HG03066 (cell line): Measurements from ENCODE around the gene TLL2.

ENCODE experiments used
- ATAC-seq: cut with Tn5 transposase; IDR thresholded peaks from one replicate; pipeline ENCODE4 v1.9.1; 2021; ENCODE audit warnings: low read depth; ENCODE audit not compliant: unreplicated experiment

TLL2 gene

DNA sequence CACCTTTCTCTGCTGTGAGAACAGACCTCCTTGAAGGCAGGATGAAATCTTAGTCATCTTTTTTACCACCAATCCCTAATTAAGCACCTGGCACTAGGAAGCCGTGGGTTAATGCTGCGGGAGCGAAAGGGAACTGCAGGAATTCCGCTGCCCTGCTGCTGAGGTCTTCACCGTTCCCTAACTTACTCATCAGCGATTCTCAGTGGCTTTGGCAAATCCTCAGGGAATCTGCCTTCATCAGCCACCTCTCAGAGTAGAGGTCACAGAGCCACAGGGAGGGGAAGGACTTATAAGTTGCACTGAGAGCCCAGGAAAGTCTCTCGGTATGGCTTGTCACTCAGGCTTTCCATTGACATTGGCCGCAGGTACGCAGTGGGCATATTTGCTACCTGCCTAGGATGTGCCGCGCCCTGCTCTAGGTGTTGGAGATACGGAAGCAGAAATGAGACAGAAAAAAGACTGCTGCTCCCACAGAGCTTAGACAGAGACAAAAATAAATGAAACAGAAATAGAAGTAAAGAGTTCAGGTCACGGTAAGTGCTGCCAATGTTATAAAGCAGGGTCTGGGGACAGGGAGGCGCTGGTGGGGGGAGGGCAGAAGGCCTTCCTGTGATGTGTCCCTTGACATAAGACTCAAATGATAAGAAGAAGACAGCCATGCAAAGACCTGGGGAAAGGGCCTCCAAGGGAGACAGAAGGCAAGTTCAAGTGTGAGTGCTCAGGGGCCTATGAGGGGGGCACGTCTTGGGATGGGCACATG is 82.3 kb downstream of the TLL2 start:
- no peak for ATAC-seq

DNA sequence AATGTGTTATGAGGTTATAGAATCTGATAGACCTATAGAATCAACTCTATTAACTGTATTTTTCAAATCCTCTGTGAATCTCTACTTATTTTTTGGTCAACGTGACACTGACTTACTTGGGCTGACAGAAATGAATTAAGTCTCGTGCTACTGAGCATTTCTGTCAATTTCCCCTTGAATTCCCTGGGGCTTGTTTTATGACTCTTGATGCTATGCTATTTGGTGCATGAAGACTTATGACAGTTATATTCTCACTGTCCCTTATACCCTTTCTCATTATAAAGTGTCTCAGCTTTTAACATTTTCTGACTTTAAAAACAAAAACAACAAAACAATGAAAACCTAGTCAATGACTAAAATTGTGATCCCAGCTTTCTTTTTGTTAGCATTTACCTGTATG is 86.4 kb downstream of the TLL2 start:
- ATAC-seq: no peak

DNA sequence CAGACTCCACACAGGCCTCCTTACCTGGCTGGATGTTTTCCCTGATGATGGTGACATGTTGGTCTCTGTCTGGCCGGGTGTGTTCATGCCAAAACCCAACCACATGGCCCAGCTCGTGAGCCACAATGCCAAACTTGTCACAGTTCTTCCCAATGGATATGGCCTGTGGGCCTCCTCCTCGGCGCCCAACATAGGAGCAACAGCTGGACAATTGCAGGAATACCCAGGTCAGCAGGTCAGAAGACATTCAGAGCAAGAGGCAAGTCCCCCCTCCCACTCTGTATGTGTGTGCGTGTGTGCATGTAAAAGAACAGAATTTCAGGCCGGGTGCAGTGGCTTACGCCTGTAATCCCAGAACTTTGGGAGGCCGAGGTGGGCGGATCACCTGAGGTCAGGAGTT is 91.2 kb downstream of the TLL2 start:
- no peak for ATAC-seq

DNA sequence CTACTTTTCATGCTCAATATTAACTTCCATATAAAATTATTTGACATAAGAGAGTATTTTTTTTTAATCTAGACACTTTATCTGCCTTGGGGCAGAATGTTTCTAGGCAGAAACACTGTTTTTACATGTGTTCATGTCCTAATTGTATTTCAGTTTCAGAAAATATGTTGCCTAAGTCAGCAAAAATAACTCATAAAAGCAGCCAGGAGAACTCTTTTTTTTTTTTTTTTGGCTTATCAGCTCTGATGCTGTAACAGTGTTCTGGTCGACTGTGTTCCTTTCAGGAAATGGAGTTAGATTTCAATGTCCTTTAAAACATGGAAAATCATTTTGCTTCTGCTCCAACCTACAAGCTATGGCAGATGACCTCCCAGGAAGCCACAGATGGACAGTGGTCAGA is 91.7 kb downstream of the TLL2 start:
- ATAC-seq: no peak

DNA sequence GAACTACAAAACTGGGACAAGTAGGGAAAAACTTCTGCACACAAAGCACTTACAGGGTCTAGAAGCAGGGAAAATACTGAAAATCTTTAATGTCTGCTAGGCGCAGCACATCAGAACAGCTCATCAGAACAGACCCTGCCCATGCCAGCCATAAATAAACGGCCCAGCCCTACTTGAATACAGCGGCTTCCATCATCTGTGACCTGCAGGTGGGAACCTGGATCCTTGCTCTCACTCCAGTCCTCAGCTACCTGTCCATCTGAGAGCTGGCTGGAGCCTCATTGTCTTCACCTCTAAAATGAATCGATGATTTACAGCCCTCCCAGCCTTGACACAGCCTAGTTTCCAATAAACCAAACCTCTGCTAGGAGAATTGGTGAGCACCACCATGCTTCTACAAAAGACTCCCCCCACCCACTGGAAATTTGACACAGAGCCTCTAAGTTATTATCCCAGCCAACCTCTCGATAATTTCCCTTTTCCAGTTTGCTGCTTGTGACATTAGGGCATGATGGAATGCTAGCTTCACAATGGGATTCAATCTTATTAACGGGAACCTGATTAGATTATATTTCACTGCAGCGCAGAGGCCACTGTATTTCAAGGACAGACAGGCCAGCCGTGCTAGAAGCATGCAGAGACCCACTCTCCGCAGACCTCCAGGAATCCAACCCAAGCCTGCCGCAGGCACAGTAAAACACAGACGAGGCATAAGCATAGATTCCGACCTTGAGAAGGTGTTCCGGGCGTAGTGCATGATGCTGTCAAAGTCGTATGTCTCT is 93.3 kb downstream of the TLL2 start:
- ATAC-seq: no peak

DNA sequence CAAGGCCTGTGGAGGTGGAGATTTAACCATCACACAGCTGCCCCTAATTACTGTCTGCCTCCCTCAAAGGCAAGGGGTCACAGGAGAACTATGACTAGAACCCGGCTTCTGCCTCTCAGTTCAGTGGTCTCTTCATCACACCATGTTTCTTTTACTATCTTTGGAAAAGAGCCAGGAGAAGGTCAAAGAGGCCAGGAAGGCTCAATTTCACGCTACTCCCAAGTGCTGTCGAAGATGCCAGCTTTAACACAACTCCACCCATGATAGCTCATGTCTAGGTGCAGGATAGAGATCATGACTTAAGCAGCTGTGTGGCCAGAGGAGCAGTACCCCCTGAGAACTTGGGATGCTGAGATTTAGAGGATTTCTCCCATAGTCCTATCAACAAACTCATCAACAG is 94.4 kb downstream of the TLL2 start:
- no peak for ATAC-seq

DNA sequence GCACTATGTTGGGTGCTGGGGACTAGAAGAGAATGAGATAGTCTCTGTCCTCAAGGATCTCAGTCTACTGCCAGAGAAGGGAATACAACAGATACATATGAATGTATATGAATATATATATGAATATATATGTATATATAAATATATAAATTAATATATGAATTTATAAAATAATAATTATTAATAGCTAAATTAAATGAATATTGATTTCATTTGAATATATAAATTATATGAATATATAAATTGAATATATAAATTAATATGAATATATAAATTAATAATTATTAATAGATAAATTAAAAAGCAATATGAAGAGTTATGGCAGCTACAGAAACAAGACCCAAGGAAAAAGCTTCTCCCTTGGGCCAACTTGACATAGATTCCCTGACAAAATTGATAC is 95.1 kb downstream of the TLL2 start:
- no peak for ATAC-seq

DNA sequence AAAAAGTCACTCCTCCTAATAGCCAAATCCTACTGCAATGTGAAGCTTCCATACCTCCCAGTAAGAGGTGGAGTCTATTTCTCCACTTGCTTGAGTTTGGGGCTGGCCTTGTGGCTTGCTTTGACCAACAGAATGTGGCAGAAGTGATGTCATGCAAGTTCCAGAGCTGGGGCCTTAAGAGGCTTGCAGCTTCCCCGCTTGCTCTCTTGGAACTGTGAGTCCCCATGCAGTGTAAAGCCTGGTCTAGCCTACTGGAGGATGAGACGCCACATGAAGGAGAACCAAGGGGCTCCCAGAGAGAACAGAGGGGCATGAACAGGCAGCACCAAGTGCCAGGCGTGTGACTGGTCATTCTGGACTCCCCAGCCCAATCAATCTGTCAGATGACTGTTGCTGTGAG is 96.3 kb downstream of the TLL2 start:
- ATAC-seq: no peak

DNA sequence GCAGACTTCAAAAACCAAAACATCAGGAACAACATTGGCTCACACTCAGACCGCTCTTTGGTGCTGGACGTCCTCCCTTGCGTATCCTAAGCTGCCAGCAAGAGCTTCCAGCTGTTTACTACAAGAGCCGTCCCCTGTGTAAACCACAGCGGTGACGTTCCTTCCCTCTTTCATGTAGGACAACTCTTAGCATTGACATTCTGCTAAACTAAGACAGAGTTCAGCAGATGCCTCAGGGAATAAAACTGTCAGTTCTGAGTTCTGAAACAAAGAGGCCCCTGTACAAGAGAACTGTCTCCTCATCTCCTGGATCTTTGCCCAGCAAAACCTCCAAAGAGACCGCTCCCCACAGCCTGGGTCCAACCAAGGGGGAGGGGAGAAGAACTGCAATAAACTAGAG is 97.1 kb downstream of the TLL2 start:
- no peak for ATAC-seq

DNA sequence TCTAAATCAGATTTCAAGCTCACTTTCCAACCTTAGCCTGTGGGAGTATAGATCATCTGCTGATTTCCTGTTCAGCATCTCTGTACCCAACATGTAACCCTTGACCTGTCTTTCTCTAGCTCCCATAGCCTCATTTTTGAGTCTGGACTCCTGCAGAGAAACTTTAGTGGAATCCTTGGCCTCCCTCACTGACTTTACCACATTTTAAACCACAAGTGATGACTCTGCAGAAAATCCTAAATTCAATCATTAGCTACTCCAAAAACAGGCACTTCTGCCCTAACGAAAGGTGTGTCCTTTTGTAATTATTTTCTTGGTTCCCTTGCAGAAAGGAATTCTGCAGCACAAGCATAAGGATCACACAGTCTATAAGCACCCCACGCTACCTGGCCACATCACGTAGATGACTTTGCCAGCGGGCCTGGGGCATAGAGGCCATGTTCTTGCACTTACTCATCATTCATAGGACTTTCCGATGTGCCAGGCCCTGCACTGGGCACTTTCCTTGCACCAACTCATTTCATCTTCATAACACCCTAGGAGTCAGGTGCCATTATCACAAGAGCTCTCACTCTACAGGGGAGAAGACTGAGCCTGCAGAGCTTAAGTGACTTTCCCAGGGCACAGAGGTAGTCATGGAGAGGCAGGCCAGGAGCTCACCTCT is 97.7 kb downstream of the TLL2 start:
- ATAC-seq: no peak

DNA sequence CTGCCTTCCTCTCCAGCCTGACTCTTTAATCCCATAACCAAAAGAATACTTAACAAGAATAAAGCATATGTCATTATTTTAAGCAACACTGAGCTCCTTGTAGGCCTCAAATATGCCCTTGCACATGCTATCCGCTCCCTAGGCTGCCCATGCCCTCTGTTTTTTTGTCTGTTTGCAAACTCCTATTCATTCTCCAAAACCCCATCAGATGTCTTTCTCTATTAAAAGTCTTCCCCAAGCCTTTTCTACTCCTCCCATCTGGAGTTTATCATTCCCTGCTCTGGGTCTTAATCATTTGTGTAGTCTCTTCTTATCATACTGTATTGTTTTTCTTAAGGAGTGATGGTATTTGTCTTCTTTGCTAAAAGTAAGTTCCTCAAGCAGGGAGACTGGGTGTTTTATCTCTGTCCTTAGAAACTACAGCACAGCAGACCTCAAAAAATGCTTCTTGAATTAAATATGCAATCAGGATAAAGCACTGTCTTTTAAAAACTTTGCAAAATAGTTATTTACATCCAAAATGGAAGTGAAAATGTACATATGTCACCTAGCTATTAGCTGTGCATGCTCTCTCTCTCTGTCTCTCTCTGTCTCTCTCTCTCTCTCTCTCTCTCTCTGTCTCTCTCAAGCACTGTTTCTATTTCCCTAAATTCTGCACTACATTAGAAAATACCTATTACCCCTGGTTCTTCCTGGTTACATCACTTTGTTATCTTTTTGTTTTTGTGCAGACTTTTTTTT is 98.4 kb downstream of the TLL2 start:
- ATAC-seq: no peak

DNA sequence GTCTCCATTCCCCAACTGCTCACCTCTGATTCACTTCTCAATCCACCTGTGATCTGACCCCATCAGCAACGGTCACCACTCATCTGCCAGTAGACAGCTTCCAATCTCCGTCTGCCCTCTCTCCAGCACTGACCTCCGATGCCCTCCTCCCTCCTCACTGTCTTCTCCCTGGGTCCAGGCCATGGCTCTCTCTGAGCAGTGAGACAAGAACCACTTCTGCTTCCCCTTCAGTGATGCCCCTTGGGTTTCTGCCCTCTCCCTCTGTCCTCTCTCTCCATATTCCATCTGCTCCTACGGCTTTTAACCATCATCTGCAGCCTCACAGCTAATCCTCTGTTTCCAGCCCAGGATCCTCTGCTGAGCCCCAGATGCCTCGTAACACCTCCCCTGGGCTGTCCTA is 99.4 kb downstream of the TLL2 start:
- no peak for ATAC-seq

DNA sequence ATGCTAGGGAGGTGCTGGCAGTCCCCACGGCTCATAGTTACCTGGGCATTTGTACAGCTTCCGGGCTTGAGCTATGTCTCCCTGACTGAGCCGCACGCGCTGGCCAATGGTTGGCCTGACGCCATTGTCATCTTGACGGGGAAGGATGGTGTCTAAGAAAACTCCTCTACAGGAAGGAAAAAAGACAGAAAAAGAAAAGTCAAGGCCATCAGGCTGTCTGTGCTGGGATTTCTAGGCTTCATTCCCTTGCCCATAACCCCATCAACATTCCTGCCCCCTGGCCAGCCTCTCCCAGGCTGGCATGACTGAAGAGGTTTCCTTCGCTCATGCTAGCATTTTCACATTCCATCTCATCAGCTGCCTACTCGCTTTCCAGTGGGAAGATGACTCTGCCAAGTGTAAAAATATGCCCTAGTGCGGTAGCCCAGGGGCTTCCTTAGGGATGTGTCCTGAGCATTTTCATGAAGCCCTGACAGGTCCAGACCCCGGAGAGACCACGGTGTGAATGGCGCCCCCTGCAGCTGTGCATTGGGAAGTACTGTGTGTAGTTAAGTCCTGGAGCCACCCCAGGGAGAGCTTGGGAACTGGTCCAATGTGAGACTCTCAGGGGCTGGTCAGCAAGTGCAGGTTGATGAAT is 100.5 kb downstream of the TLL2 start:
- ATAC-seq: no peak

DNA sequence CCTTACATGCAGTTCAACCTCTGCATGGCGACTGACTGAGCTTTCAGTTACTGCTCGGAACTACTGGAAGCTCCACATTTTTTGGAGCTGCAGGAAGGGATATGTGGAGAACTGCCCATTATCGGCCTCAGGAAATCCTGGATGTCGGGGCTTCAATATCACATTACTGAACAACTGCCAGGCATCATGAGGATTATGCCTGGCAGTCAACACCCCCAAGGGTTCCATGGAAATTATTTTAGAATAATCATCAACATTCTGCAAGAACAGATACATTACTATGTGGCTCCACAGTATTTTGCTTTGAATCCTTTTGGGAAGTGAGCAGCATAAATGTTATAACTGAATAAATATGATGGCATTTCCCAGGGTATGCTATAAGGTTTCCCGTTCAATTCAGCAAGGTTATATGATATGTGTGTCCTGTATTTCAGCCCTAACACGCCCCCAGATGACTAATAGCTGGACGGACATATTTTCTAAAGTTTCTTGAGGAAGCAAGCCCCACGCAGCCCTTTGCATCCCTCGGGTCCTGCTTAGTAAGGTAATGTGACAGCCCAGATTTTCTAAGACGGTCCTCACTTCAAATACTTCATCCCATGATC is 101.9 kb downstream of the TLL2 start:
- ATAC-seq: no peak

DNA sequence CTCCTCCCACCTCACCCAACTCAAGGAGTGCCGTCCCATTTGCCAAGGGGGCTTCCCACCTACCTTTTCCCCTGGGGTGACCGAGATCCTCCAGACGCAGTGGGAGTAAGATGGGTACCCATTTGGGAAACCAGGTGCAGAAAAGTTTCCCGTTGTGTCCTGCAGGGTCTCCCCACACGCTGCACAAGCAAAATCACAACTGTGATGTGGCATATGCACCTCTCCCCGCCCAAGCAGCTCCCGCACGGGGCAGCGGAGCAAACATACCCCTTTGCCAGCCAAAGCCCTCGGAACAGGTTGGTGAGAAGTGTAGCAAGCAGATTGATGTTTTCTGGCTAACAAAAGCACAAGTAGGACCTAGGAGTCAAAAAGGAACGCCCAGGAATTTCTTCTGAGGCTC is 103.4 kb downstream of the TLL2 start:
- ATAC-seq: no peak

DNA sequence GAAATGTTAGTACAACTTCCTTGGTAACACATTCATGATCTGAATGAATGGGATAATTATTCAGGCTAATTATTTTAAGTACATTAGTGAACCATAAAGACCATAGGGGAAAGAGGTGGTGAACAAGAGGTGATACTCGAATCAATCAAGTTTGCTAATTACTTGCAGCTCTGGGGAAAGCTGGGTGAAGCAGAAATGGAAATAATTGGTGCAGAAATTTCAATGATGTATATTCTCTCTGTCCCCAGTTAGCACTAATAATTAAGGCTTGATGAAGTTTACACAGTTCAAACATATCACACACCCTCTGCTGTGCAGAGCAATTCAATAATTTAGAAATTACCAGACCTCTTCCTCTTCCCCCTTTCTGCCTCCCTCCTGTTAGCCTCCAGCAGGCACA is 105.5 kb downstream of the TLL2 start:
- ATAC-seq: no peak

DNA sequence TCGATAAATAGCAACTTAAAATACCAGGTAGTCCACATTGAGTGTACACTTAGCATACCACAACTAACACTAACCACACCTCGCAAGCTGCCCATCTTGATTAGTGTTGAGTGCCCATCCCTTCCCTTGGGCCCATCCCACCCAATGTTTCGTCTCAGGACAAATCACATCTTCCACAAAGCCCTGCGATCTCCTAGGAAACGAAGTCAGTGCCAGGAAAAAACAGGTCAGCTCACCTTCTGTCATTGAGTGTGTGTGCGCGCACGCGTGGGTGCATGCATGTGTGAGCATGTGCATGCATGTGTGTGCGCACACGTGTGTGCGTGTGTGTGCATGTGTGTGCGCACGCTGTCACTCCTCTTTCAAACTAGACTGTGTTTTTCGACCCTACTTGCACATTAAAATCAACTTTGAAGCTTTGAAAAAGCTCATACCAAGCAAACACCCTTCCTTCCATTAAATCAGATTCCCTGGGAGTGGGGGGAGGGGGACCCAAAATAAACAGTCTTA is 106.1 kb downstream of the TLL2 start:
- no peak for ATAC-seq

DNA sequence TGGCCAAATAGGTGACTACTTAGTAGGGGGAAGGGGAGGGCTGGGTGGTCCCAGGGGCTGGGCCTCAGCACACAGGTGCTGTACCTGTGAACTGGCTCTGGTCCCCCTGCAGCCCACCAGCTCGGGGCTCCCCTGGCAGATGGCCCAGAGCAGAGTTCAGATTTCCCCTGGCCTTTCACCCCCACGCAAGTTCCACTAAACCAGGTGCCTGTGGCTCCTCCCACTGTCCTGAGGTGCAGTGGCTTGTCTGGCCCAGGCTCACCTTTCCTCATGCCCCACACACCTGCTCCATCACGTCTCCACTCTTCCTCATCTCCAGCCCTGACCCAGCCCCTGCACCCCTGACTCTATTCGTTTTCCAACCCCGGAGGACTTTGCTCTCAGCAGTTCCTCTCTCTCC is 107.6 kb downstream of the TLL2 start:
- no peak for ATAC-seq

DNA sequence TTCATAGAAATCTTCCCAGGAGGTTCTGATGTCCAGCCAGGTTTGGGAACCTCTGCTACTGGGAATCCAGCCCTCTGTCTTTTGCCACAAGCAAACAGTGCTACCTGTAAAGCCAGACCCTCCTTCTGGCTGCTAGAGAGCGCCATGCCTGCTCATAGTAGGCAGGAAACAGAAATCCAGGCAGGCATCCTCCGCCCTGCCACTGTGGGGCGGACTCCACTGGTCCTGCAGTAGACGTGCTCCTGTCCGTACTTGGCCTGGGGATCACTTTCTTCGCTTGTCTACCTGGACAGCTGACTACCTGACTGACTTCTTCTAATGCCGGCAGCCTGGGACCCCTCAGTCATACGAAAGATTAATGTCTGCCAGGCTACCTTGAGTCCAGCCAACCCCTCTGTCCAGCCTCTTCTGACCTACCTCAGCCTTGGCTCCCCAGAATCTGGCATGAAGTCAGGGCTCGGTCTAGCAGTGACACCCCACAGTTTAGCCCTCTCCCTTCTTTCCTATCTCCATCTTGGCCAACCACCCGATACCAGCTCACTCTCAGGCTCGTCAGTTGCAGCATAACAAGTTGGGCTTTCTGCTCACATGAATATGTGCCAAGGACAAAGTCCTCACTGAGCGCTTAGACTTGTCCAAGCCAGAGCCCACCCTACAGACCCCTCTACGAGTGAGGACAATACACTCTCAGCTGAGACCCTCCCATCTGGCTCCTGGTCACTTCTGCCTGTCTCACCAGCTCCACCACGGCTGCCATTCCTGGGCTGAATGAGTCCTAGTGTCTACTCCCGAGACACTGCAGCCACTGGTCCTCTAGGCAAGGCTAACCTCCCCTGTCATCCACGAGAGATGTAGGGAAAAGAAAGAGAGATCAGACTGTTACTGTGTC is 111.1 kb downstream of the TLL2 start:
- ATAC-seq: no peak
